Amniotic stem cell (primary cell): Measurements from ENCODE around the gene CLEC16A.
A peak's percentile ranks its signal among the peaks of the same experiment; 100 is the strongest.

Experiments
- DNase-seq: peaks from one replicate; lab custom pipeline; 2025; lab: John Stamatoyannopoulos, UW

The CLEC16A gene

GRCh38 chr16:11125936-11126335 lies 181.6 kb downstream of the CLEC16A start:
- DNase-seq: no peak

GRCh38 chr16:11126399-11127054 lies 182.2 kb downstream of the CLEC16A start:
- DNase-seq: no peak

- no peak for DNase-seq
These were observed 183.3 kb downstream of the CLEC16A start for GRCh38 chr16:11127610-11128195.

- DNase-seq: no peak
These were observed 184.1 kb downstream of the CLEC16A start for GRCh38 chr16:11128211-11129141.

- DNase-seq: no peak
These were observed 185.0 kb downstream of the CLEC16A start for GRCh38 chr16:11129378-11129781.

- no peak for DNase-seq
These were observed 186.8 kb downstream of the CLEC16A start for GRCh38 chr16:11130978-11131665.

GRCh38 chr16:11131706-11132105 lies 187.3 kb downstream of the CLEC16A start:
- DNase-seq: no peak

GRCh38 chr16:11133344-11133943 lies 189.1 kb downstream of the CLEC16A start:
- DNase-seq: peak; percentile 84

GRCh38 chr16:11134722-11135463 lies 190.5 kb downstream of the CLEC16A start:
- DNase-seq: no peak

- DNase-seq: no peak
These were observed 191.2 kb downstream of the CLEC16A start for GRCh38 chr16:11135464-11135973.

- DNase-seq: no peak
These were observed 192.2 kb downstream of the CLEC16A start for GRCh38 chr16:11136600-11136999.

- DNase-seq: no peak
These were observed 193.8 kb downstream of the CLEC16A start for GRCh38 chr16:11138022-11138768.

GRCh38 chr16:11138769-11139325 lies 194.5 kb downstream of the CLEC16A start:
- no peak for DNase-seq

- DNase-seq: no peak
These were observed 195.1 kb downstream of the CLEC16A start for GRCh38 chr16:11139326-11140097.

- DNase-seq: no peak
These were observed 195.7 kb downstream of the CLEC16A start for GRCh38 chr16:11140098-11140375.

- DNase-seq: no peak
These were observed 196.1 kb downstream of the CLEC16A start for GRCh38 chr16:11140466-11140865.

GRCh38 chr16:11140867-11141266 lies 196.5 kb downstream of the CLEC16A start:
- DNase-seq: no peak

- no peak for DNase-seq
These were observed 197.3 kb downstream of the CLEC16A start for GRCh38 chr16:11141409-11142260.
